BJ (cell line): Measurements from ENCODE around the gene CFAP298. TPM values are rescaled to one million over a fixed set of nuclear protein-coding genes. Genes with fewer than 3 reads are reported as not detected.
A peak's percentile ranks its signal among the peaks of the same experiment; 100 is the strongest.

Experiments used
- CTCF ChIA-PET: fragments of 350-600 bp; formaldehyde crosslinking; extraction: SDS; loops from one replicate; lab custom pipeline; 2021; ENCODE audit warnings: antibody characterized with exemption, inconsistent platforms; lab: Yijun Ruan, JAX
- POLR2A ChIA-PET: fragments of 300-600 bp; sonication (Branson Sonifier 250); formaldehyde crosslinking; extraction: SDS; loops from one replicate; lab custom pipeline; 2021; ENCODE audit warnings: antibody characterized with exemption; lab: Charles Lee
- DNase-seq: peaks from one replicate; pipeline ENCODE4 v3.0.0-alpha.2; 2011; ENCODE audit warnings: low read depth
- H3K27me3 ChIP-seq: 2 replicates; pipeline ENCODE4 v1.6.0; 2011; ENCODE audit warnings: low read length; ENCODE audit not compliant: control insufficient read depth, insufficient read depth
- H3K36me3 ChIP-seq: 2 replicates; pipeline ENCODE4 v1.5.1; 2011; ENCODE audit warnings: low read length; ENCODE audit not compliant: control insufficient read depth, insufficient read depth
- H3K4me3 ChIP-seq: 2 replicates; pipeline ENCODE4 v1.5.1; 2011; ENCODE audit warnings: low read depth, mild to moderate bottlenecking, control low read depth, low read length
- CTCF ChIP-seq: IDR thresholded peaks from 2 replicates; pipeline ENCODE4 v1.5.1; 2011; ENCODE audit warnings: low read depth, mild to moderate bottlenecking, control low read depth, inconsistent platforms, low read length, moderate library complexity; ENCODE audit not compliant: insufficient read depth
- polyA plus RNA-seq: library from polyadenylated mRNA; depleted of rRNA; stranded (reverse); fragments of >200 nt; gene quantifications from 2 replicates; pipeline ENCODE4 v1.2.3, GENCODE V29; 2011

CFAP298 gene
- polyA plus RNA-seq, 1 experiment = 16.4 TPM

- no peaks in the 10 kb centered on the region for H3K36me3 ChIP-seq
- peaks cover 10% of the 10 kb centered on the region for H3K27me3 ChIP-seq
- TF ChIP-seq CTCF = no peak
- H3K4me3 ChIP-seq = no peak overlapping the region
- ChIA-PET CTCF (interaction anchor here (1.0 to 1.8 kb wide), 4 partner anchors 119 to 180 kb away, joined by 3 to 6 read pairs (median 4); no protein-coding TSS in a partner anchor), POLR2A (no interaction called here)
- DNase-seq = no peak
These were observed 36.9 kb downstream of the CFAP298 start for GRCh38 chr21:32574946-32575925.

GRCh38 chr21:32572574-32573420 lies 39.4 kb downstream of the CFAP298 start:
- no peak overlapping the region for H3K4me3 ChIP-seq
- no peak for DNase-seq
- ChIA-PET POLR2A (no interaction called here), CTCF (interaction anchor here (0.6 to 5.5 kb wide), 3 partner anchors 27 to 651 kb away, joined by 3 to 48 read pairs (median 5); no protein-coding TSS in a partner anchor)
- peaks cover 1% of the 10 kb centered on the region; the same call in 1 of the 2 replicates for H3K27me3 ChIP-seq
- no peaks in the 10 kb centered on the region for H3K36me3 ChIP-seq
- no peak for TF ChIP-seq CTCF

- Histone ChIP-seq H3K27me3 (no peaks in the 10 kb centered on the region; the same call in 1 of the 2 replicates), H3K4me3 (no peak overlapping the region), H3K36me3 (no peaks in the 10 kb centered on the region)
- DNase-seq = no peak
- ChIA-PET CTCF (interaction anchor here (0.7 to 5.5 kb wide), 11 partner anchors 9 to 225 kb away, joined by 3 to 75 read pairs (median 4); no protein-coding TSS in a partner anchor), POLR2A (no interaction called here)
- no peak for TF ChIP-seq CTCF
These were observed 41.7 kb downstream of the CFAP298 start for GRCh38 chr21:32570456-32570855.

- peak; percentile 91 for TF ChIP-seq CTCF
- Histone ChIP-seq H3K36me3 (no peaks in the 10 kb centered on the region), H3K27me3 (no peaks in the 10 kb centered on the region; the same call in 1 of the 2 replicates), H3K4me3 (peak overlapping the region; percentile 55)
- no peak for DNase-seq
- POLR2A ChIA-PET = no interaction called here
- CTCF ChIA-PET = interaction anchor here (0.7 to 5.5 kb wide), 41 partner anchors 9 to 293 kb away, joined by 3 to 75 read pairs (median 4); no protein-coding TSS in a partner anchor
These were observed 42.6 kb downstream of the CFAP298 start for GRCh38 chr21:32569261-32570230.
